ENCODE measurements around the gene ROR2.

DNA sequence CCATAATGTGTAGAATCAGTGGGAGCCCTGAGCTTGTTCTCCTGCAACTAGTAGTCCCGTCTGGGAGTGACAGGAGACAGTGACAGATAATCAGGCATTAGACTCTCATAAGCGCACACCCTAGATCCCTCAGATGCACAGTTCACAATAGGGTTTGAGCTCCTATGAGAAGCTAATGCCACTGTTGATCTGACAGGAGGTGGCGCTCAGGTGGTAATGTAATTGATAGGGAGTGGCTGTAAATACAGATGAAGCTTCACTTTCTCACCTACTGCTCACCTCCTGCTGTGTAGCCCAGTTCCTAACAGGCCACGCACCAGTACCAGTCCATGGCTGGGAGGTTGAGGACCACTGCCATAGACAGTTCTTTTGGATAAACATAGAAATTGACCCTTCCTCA is 188.7 kb downstream of the ROR2 start:
- TF ChIP-seq CTCF (IDR thresholded peaks at IDR 0.05) (no peak), POLR2A (IDR thresholded peaks at IDR 0.05; ENCODE audit: low read depth) (no peak), EP300 (IDR thresholded peaks at IDR 0.05) (no peak)
